ENCODE results near the gene NBPF1. TPM values are rescaled to one million over a fixed set of nuclear protein-coding genes. Genes with fewer than 3 reads are reported as not detected.
"Not testable (repeated sequence)": the region's sequence is repeated elsewhere in the genome, so short reads cannot be mapped to it uniquely, and the experiment has no call there.

Gene NBPF1
- total RNA-seq, result 84.4 TPM

DNA sequence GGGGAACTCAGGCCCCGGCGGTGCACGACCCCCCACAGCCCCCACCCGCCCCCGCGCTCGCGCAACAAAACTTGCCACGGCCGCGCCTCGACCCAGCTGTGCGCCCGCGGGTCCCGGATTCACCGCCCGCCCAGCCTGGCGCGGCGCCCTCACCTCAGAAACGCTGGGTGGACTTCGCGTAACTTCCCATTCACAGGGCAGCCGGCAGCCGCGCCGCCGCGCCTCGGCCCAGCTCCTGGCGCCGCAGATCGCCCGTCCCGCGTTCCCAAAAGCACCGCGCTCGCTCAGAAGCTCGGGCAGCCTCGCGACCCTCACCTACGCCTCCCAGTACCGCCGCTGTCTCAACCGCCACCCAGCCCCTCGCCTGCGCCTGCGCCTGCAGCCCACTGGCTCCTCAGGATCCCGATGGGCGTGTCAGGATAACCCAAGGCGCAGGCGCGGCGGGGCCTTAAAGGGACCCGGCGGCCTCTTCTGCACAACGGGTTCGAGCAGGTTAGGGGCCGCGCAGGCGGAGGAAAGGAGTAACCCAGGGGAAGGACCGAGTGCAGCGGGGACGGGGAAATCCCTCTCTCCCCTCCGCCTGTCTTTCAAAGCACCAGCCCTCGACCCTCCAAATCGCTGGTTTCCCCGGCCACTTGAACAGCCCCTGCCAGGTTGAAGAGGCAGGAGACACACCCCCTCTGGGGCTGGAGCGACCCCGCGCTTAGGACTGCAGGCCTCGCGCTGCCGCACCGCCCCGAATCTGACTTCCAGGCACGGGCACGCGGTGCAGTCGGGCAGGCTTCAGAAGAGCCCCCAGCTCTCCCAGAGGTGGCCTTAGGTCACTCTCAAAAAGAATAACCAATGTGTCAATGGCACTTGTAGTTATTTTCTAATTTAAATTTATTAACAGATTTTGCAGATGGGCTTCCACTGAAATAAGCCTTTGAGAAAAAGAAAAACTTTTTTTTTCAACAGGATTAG lies at the start of gene NBPF1:
Gene NBPF1, minus strand, starts transcription at position 380 of the 963 bp plus-strand sequence.
- DNase-seq, result peak; percentile 98

- DNase-seq, result not testable (repeated sequence)
Observed at GRCh38 chr1:16658234-16658633, 44.9 kb upstream of the NBPF1 start.

GRCh38 chr1:16656981-16657683 lies 43.8 kb upstream of the NBPF1 start:
- DNase-seq, result not testable (repeated sequence)

DNA sequence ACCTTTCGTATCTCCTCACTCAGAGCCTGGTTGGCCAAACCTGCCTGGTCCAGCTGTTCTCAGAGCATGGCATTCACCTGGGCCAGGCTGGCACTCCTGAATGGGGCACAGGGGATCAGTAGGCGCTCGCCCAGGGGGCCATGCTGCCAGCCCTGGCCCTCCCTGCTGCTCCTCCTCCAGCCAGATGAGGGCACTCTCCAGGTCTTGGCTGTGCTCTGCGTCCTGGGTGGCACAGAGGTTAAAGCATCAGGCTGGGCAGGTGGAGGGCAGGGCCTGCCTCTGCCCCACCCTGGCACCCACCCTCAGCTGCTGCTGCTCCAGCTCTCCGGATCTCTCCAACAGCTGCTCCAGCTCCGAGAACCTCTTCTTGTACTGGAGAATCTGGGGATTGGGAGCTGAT lies 43.2 kb upstream of the NBPF1 start:
- not testable (repeated sequence) for DNase-seq

GRCh38 chr1:16651560-16651959 lies 38.2 kb upstream of the NBPF1 start:
- DNase-seq, result not testable (repeated sequence)

GRCh38 chr1:16649960-16650359 lies 36.6 kb upstream of the NBPF1 start:
- not testable (repeated sequence) for DNase-seq

- not testable (repeated sequence) for DNase-seq
Observed at GRCh38 chr1:16649390-16649789, 36.0 kb upstream of the NBPF1 start.

DNA sequence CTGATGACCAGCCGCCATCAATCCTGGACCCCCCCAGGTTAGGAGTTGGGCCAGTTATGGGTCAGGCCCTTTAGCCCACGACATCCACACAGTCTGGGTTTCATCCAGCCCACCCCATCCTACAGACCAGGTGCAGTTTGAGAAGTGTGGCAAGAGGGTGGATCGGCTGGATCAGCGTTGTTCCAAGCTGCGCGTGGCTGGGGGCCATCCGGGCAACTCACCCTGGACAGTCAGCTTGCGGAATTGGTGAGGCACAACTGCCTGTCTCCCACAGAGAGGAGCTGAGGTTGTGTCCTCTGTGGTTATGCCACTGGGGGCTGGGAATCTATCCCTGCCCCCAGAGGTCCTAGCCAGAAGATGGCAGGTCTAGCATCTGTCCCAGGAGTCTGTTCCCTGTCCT lies 35.4 kb upstream of the NBPF1 start:
- DNase-seq, result not testable (repeated sequence)

- not testable (repeated sequence) for DNase-seq
Observed at GRCh38 chr1:16648250-16648649, 34.9 kb upstream of the NBPF1 start.

- not testable (repeated sequence) for DNase-seq
Observed at GRCh38 chr1:16647179-16648176, 34.1 kb upstream of the NBPF1 start.

DNA sequence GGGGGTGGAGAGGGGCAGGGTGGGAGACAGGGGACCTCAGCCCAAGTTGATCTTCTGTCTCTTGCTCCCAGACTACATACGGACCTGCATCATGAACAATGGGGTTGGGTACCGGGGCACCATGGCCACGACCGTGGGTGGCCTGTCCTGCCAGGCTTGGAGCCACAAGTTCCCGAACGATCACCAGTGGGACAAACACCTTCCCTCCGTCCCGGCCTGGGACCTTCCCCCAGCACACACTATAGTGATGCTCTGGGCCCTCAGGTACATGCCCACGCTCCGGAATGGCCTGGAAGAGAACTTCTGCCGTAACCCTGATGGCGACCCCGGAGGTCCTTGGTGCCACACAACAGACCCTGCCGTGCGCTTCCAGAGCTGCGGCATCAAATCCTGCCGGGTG lies 33.4 kb upstream of the NBPF1 start:
- DNase-seq, result not testable (repeated sequence)

DNA sequence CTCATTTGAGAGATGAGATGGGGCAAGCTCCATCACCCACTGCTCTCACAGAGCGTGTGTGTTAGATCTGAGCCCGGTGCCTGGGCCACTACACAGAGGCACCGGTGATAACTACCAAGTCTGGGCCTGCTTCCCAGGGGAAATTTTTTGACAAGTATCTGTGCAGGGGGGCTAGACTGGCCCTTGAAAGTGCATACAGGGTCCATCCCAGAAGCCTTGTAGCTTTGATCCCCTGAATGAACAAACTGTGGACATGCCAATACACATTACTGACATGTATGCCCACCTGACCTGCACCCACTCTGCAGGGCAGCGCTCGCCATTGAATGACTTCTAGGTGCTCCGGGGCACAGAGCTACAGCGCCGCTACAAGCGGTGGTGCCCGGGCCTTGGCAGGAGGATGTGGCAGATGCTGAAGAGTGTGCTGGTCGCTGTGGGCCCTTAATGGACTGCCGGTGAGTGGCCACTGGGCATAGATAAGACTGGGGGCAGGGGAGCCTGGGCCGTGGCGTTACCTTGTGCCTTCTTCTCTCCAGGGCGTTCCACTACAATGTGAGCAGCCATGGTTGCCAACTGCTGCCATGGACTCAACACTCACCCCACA lies 32.8 kb upstream of the NBPF1 start:
- DNase-seq, result not testable (repeated sequence)

GRCh38 chr1:16645271-16646060 lies 32.1 kb upstream of the NBPF1 start:
- DNase-seq, result not testable (repeated sequence)

- DNase-seq, result peak; percentile 97
Observed at GRCh38 chr1:16644482-16645270, 31.3 kb upstream of the NBPF1 start.

GRCh38 chr1:16644193-16644481 lies 30.8 kb upstream of the NBPF1 start:
- DNase-seq, result no peak

- DNase-seq, result not testable (repeated sequence)
Observed at GRCh38 chr1:16643476-16644192, 30.3 kb upstream of the NBPF1 start.

GRCh38 chr1:16643001-16643411 lies 29.6 kb upstream of the NBPF1 start:
- DNase-seq, result not testable (repeated sequence)

GRCh38 chr1:16642025-16642966 lies 28.9 kb upstream of the NBPF1 start:
- not testable (repeated sequence) for DNase-seq

Data from occipital lobe (tissue), 2 donors.